Hepatocyte (in vitro differentiated cells): ENCODE data around the gene ALG6.

Experiments
- CTCF ChIP-seq: fragments of 200-600 bp; sonication (generic); IDR thresholded peaks from 2 replicates; pipeline ENCODE4 v1.5.1; 2016; ENCODE audit warnings: antibody characterized with exemption, mild to moderate bottlenecking; ENCODE audit not compliant: poor library complexity
- EZH2 ChIP-seq: fragments of 200-600 bp; sonication (generic); IDR thresholded peaks from 2 replicates; pipeline ENCODE4 v1.6.1; 2016; ENCODE audit warnings: antibody characterized with exemption, mild to moderate bottlenecking, borderline replicate concordance
- EZH2phosphoT487 ChIP-seq: fragments of 200-600 bp; sonication (generic); IDR thresholded peaks from one replicate; pipeline ENCODE4 v1.6.1; 2018; ENCODE audit warnings: antibody characterized with exemption, mild to moderate bottlenecking, low read depth, moderate library complexity; ENCODE audit not compliant: unreplicated experiment, severe bottlenecking

GRCh38 chr1:63480057-63480456 lies 112.6 kb downstream of the ALG6 start:
- no peak for TF ChIP-seq EZH2
- no peak for TF ChIP-seq CTCF
- TF ChIP-seq EZH2phosphoT487 = no peak
